ENCODE measurements around the gene SERPING1.
A peak's percentile ranks its signal among the peaks of the same experiment; 100 is the strongest.

Gene SERPING1

DNA sequence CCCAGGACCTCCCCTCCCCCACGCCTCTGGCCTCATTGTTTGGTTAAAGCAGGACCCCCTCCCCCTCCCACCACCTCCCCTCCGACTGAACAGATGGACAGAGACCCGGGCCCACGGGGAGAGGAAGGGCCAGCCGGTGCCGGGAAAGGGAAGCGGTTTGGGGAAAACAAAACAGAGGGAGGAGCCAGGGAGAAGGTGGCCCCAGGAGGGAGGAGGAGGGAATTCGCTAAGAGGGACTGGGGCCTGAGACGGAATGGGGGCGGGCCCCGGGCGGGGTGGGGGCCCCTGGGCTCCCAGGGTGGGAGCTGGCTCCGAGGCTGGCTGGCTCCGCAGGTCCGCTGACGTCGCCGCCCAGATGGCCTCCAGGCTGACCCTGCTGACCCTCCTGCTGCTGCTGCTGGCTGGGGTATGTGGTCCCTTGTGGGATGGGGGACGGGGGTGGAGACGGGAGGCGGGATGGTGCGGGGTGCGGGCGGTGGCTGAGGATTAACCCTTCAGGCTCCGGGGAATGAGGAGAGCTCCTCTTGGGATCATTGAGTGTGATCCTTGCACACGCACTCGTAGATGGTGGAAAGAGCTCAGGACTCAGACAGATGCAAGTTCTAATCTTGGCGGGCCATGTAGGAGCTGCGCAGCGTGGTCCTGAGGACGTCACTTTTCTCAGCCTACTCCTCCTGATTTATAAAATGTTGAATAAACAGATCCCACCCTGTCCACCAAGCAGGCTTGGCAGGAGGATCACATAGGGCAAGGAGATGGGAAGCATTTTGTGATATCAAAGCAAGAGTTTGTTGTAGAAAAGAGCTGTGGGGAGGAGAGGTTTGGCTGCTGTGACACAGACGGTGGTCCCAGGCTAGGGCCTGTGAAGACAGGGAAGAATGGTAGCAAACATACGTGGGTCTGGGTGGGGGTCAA is 688 bp downstream of the SERPING1 start:
- DNase-seq (ENCODE audit: low read depth), result peak; percentile 60

DNA sequence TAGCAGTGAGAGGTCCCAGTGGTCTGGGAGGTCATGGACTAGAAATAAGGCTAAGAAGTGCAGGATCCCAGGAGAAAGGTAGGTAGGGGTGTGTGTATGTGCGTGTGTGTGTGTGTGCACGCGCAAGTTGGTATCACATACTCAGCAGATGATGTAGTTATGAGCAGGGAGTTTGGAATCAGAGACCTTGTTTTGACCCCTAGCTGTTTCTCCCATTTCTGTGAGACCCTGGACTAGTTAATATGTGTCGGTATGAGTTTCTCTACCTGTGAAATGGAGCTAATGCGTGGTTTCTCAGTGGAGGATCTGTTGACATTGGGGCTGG is 1.3 kb downstream of the SERPING1 start:
- peak; percentile 78 for DNase-seq (ENCODE audit: low read depth)

DNA sequence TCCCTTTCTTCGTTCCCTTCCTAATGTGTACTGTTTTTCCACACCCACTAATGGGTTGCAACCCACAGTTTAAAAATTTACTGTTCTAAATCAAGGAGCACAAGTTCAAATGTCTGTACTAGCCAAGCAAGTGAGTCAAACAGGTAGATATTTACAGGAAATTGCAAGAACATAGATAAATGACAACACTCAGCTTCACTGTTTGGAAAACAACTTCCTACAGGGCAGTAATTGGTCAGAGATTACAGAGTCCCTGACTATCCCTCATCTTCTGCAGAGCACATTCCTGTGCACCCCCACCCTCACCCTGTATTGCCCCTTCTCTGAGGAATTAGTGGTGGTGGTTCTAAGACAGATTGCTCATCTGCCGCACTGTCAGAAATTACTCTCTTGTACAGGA is 1.9 kb downstream of the SERPING1 start:
- peak; percentile 47 for DNase-seq (ENCODE audit: low read depth)

DNA sequence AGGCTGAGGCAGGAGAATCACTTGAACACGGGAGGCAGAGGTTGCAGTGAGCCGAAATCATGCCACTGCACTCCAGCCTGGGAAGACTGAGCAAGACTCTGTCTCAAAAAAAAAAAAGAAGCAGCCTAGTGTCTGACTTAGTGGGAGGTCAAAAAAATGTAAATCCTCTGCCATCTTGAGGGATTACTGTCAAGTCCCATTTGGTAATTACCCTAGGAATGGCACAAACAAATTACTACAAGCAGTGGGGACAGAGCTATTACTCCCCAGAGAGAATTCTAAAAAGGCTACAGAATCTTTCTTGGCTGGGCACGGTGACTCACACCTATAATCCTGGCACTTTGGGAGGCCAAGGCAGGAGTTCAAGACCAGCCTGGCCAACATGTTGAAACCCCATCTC is 3.8 kb downstream of the SERPING1 start:
- no peak for DNase-seq (ENCODE audit: low read depth)

DNA sequence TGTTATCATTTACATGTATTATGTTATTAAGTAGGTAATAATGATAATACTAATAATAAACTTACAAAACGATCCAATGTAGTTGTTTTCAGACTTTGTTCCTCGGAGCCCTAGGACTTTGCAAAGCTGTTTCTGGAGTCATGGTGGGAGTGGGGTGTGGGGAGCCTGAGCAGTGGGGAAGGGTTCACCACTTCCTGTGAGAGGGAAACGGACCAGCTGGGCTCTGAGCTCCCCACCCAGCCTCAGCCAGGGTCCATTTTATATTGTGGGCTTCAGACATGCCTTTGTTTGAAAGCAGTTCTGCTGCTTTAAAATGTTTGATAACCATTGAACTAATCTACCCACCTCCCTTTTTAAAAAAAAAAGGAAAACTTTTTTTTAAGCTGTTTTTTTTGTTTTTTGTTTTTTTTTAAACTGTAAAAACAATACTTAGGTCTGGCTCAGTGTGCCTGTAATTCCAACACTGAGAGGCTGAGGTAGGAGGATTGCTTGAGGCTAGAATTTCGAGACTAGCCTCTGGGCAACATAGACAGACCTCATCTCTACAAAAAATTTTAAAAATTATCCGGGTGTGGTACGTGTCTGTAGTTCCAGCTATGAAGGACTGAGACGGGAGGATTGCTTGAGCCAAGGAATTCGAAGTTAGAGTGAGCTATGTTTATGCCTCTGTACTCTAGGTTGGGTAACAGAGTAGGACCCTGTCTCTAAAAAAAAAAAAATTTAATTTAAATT is 7.0 kb downstream of the SERPING1 start:
- DNase-seq (ENCODE audit: low read depth), result no peak

DNA sequence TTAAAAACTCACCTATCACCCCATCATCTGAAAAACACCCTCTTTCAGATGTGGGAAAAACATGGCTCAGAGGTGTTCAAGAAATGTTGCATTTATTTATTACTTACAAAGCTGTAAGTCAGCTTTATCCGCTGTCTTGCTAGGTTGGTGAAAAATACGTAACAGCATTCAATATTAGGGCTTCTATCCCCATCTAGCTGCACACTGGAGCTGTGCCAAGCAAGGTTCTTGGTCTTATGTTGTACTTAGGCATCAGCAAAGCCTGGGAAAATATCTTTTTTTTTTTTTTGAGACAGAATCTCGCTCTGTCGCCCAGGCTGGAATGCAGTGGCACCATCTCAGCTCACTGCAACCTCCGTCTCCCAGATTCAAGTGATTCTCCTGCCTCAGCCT is 7.5 kb downstream of the SERPING1 start:
- DNase-seq (ENCODE audit: low read depth), result no peak

DNA sequence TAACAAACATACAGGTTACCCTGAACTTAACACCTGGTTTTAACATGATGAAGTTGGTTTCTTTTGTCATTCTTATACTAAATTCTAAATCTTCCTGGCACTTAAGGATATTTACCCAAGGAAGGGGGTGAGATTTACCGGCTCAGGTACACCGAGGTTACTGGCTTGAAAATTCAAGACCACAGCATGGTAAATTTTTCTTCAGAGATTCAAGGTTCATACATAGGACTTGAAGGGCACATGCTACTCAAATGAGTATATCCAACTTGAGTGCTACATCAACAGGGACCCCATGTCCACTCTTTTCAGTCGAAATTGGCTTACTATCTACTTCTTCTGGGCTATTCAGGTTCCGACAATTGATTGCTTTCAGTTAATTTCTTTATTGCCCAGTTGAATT is 12.7 kb downstream of the SERPING1 start:
- DNase-seq (ENCODE audit: low read depth), result no peak

DNA sequence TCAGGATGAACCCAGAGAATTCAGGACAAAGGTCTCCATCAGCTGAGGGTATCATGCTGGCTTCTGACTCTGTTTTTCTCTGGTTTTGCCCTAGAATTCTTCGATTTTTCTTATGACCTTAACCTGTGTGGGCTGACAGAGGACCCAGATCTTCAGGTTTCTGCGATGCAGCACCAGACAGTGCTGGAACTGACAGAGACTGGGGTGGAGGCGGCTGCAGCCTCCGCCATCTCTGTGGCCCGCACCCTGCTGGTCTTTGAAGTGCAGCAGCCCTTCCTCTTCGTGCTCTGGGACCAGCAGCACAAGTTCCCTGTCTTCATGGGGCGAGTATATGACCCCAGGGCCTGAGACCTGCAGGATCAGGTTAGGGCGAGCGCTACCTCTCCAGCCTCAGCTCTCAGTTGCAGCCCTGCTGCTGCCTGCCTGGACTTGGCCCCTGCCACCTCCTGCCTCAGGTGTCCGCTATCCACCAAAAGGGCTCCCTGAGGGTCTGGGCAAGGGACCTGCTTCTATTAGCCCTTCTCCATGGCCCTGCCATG is 16.8 kb downstream of the SERPING1 start:
- no peak for DNase-seq (ENCODE audit: low read depth)

DNA sequence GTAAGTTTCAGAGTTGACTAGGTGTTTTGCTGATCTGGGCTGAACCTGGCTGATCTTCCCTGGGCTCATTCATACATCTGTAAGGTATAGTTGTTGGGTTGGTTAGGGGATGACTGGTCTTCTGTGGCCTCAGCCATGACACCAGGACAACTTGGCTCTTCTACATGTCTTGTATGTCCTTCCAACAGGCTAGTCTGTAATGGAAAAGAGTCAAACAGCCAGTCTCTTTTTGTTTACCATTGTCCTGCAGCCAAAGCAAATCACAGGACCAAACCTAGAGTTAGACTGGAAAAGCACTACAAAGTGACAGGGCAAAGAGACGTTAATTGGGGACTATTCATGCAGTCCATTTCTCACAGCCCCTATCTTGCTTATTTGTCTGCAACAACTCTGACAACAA is 17.8 kb downstream of the SERPING1 start:
- no peak for DNase-seq (ENCODE audit: low read depth)

DNA sequence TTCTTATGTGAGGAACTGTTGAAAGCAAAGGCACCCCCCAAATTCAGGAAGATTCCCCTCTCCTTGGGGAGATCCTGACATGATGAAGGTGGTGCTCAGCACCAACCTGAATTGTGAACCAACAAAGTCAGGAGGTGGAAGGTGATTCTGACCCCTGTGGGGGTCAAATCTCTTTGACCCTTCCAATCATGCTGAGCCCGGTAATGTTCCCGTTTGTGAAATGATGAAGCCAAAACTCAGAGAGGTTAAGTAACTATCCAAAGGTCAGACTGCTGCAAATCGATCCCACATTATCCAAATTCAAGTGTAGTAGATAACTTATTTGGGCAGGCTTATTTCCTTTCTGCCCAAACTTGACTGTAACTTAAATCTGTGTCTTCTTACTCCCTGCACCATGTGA is 19.1 kb downstream of the SERPING1 start:
- no peak for DNase-seq (ENCODE audit: low read depth)

DNA sequence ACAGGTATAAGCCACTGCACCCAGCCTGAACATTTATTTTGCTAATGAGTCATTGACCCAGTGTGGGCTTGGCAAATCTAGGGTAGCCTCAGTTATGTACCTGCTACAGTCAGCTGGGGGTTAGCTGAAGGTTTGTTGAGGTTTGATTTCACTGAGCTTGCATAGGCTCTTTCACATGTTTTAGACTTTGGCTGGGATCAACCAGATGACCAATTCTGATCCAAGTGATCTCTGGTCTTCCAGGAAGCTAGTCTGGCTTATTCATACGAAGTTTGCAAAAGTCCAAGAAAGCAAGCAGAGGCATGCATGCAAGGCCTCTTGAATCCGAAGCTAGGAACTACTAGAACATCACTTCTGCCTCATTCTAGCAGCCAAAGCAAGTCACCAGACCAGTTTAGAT is 21.0 kb downstream of the SERPING1 start:
- no peak for DNase-seq (ENCODE audit: low read depth)

DNA sequence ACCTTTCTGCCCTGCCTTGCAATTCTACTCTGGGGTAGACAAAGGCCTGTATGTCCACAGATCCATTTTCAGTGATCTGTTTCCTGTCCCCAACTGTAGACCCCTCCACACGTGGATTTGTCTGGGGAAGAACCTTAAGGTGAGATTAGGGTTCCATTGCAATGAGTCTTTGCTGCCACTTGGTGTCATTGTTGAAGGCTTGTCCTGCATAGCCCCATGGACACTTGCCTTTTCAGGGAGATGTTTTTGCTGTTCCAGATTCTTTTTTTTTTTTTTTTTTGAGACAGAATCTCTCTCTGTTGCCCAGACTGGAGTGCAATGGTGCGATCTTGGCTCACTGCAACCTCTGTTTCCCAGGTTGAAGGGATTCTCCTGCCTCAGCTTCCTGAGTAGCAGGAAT is 21.8 kb downstream of the SERPING1 start:
- DNase-seq (ENCODE audit: low read depth), result no peak

DNA sequence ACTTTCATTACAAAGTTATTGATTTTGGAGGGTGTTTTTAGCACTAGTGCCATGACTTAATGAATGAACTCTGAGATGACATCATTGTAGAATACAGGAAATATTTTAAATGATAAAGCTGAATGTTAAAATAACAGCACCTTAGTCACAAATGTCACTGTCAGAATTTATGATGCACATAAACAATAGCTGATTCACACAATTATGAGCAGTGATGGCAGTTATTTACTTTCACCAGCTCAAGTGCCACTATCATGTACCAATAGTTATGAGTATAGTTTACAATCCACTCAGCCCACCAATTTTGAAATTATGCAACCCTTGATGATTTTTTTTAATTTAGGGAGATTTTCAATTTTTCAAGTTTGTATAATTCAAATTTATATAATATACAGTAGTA is 23.0 kb downstream of the SERPING1 start:
- no peak for DNase-seq (ENCODE audit: low read depth)

DNA sequence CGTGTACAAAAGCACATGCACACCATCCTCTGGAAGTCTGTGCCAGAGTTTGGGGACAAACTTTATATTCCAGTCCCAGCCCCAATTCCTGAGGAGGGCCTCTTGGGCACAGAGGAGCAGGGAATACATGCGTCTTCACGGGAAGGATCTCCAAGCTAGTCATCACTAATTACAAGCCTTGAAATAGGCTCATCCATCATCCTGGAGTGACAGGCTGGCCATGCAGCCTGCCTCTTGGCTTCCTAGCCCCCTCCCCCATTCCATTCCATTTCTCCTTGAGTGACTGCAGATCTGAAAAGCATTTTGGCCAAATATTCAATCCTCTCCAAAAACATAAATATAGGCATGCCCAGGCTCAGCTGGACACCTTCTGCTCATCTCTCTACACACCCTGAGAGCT is 24.8 kb downstream of the SERPING1 start:
- no peak for DNase-seq (ENCODE audit: low read depth)

DNA sequence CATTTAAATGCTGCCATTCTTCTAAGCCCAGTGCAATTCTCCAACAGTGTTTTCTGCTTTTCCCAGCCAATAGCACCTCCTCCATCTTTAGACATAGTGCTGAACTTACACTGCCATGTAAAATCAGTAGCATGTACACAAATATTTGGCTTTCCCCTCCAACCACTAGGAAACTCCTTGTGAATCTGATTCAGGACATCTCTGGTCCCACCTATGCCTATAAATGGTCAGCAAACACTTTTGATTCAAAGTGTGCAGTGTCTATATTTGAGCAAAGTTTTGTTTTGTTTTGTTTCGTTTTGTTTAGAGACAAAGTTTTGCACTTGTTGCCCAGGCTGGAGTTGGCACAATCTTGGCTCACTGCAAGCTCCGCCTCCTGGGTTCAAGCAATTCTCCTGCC is 27.4 kb downstream of the SERPING1 start:
- no peak for DNase-seq (ENCODE audit: low read depth)

DNA sequence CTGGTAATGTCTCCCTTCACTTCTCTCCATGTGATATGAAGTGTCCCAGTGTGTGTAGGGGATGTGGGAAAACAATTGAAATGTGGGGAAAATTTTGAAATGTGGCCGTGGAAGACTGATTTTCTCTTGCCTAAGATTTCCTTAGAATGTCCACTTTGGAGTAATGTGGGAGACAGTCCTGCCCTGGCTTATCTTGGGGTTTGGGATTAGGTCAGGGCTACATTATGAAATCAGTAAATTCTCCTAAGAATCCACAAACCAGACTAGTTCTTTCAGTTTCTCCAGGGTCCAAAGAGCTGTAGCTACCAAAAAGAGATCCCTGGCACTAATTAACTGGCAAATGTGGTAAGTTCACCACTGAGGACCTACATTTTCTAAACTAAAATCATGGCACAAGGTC is 29.4 kb downstream of the SERPING1 start:
- no peak for DNase-seq (ENCODE audit: low read depth)

DNA sequence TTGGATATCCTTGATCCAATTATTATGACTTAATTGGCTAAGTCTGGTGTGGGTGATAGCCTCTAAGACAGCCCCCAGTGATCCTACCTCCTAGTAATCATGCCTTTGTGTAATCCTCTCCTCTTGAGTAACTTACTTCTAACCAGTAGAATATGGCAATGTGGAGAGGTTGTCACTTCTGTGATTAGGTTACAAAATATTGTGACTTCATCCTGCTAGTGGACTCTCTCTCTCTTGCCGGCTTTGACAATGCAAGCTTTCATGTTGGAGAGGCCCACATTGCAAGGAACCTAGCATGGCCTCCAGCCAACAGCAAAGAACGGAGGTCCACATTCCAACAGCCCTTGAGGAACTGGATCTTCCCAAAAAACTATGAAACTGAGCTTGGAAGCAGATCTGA is 32.7 kb downstream of the SERPING1 start:
- no peak for DNase-seq (ENCODE audit: low read depth)

DNA sequence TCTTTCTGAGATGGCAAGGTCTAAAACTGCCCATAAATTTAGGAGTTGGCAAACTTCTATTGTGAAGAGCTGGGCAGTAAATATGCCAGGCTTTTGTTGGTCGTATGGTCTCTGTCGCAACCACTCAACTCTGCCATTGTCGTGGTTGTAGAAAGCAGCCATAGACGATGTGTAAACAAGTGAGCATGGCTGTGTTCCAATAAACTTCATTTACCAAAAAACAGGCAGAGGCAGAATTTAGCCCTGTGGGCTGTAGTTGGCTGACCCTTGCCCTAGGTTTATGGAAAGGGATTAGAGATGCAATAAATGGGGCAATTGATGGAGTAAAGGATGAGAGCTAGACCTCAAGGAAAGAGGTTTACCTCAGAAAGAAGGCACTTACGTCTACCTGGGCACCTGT is 34.6 kb downstream of the SERPING1 start:
- no peak for DNase-seq (ENCODE audit: low read depth)

DNA sequence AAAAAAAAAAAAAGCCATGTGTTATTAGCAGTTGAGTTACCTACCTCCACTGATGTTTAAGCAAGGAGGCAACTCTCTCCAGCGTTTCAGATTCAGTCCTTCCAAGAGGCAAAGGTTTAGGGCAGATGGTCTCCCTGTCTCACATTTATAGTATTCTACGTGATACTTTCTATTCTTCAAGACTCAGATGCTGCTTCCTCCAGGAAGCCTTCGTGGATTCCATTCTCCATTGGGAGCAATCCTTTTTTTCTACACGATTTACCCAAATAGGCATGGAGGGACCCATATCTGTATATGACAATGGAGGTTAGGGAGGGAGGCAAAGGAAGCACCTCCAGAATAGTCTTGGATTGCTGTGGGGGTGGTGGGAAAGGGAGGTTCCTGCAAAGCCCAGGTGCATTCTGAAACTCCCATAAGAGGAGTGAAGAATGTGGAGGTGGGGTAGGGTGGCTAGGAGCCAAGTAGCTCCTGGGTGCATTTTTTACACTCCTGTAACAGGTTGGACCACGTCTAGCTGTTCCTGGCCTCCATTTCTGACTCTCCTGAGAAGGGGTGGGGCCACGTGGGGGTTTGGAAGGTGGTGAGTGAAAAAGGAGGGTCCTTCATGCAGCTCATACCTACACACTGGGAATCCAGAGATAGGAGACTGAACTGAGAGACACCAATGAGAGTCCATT is 36.0 kb downstream of the SERPING1 start:
- DNase-seq (ENCODE audit: low read depth), result no peak

DNA sequence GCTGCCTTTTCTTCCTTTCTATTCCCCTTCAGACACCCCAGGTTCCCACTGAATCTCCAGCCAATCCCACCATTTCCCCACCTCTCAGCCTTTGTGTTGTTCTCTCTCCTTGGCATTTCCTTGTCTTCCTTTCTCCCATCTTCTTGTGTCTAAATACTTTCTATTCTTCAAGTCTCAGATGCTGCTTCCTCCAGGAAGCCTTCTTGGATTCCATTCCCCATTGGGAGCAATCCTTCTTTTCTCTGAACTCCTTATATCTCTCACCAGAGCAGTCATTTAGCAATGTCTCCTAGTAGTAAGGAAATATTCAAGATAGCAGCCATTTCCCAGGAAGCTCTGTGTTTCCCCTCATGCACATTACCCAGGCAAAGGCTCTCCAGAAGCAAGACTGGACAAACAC is 36.8 kb downstream of the SERPING1 start:
- no peak for DNase-seq (ENCODE audit: low read depth)

DNA sequence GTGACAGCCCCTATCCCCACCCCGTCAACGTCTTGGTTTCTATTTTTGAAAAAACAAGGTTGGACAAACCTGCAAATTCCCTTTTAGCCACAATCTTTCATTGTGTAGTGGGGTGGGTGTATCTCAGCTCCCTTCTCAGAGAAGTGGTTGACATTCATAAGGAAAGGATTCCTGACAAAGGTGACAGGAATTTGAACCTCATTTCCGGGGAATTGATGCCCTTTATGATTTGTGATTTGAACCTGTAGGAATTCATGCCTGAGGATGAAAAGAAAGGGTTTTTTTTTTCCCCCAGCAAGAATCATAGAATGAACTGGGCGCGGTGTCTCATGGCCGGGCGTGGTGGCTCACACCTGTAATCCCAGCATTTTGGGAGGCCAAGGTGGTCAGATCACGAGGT is 37.8 kb downstream of the SERPING1 start:
- no peak for DNase-seq (ENCODE audit: low read depth)

DNA sequence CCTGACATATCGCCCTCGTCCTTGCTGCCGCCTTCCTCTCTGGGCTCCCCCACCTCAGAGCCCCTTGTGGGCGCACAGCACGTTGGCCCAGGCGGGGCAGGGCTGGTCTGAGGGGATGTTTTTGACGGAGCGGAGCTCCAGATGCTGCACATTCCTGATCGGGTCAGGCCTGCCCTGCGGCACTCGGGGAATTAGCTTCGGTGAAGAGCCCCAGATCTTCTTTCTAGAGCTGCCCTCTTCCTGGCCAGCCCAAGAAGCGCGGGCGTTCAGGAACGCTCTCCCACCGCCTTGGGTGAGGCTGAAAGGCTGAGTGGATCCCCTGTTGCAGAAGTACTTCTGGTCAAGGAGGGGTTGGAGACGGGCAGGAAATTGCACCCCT is 40.1 kb downstream of the SERPING1 start:
- DNase-seq (ENCODE audit: low read depth), result no peak
